Measurements from ENCODE around the gene CYP19A1. TPM values are rescaled to one million over a fixed set of nuclear protein-coding genes. Genes with fewer than 3 reads are reported as not detected.

Gene CYP19A1
- total and polyA plus RNA-seq, 2 of the 8 experiments (the other 6 are each of a cell fraction or from before 2014, with no cell fraction given): not detected

GRCh38 chr15:51311510-51311909 is 26.9 kb downstream of the CYP19A1 start (continued):
- no peak for TF ChIP-seq CHD7 (IDR thresholded peaks at IDR 0.05; ENCODE audit: insufficient replicate concordance, low read length)
- TF ChIP-seq MAFK (IDR thresholded peaks at IDR 0.05; ENCODE audit: low read depth, low read length): no peak
- no peak for TF ChIP-seq SP1 (IDR thresholded peaks at IDR 0.05; ENCODE audit: low read depth, low read length)
- TF ChIP-seq GTF2F1 (IDR thresholded peaks at IDR 0.05; ENCODE audit: borderline replicate concordance, low read depth, low read length): no peak
- TF ChIP-seq SRF (IDR thresholded peaks at IDR 0.05; ENCODE audit: low read depth, low read length): no peak
